HG03558 (cell line): ENCODE measurements around the gene ZNF710.
"Not testable (repeated sequence)": the region's sequence is repeated elsewhere in the genome, so short reads cannot be mapped to it uniquely, and the experiment has no call there.

Experiments
- ATAC-seq: cut with Tn5 transposase; IDR thresholded peaks from one replicate; pipeline ENCODE4 v1.9.1; 2021; ENCODE audit warnings: moderate number of reproducible peaks; ENCODE audit not compliant: unreplicated experiment; ENCODE audit errors: extremely low read depth

Gene ZNF710

GRCh38 chr15:90001062-90001682 lies at the start of gene ZNF710:
TSS of gene ZNF710 (plus strand) at chr15:90001324. CDS start at chr15:90067138, 65,814 bp downstream.
- no peak for ATAC-seq

GRCh38 chr15:89954541-89954940 lies 46.6 kb upstream of the ZNF710 start:
- ATAC-seq, result no peak

GRCh38 chr15:89955449-89955998 lies 45.6 kb upstream of the ZNF710 start:
- not testable (repeated sequence) for ATAC-seq

- ATAC-seq, result no peak
These were observed 42.9 kb upstream of the ZNF710 start for GRCh38 chr15:89958107-89958805.

GRCh38 chr15:89963301-89964231 lies 37.6 kb upstream of the ZNF710 start:
- no peak for ATAC-seq

- no peak for ATAC-seq
These were observed 36.7 kb upstream of the ZNF710 start for GRCh38 chr15:89964232-89964954.

- no peak for ATAC-seq
These were observed 33.2 kb upstream of the ZNF710 start for GRCh38 chr15:89967881-89968280.

- no peak for ATAC-seq
These were observed 29.5 kb upstream of the ZNF710 start for GRCh38 chr15:89971592-89971997.

GRCh38 chr15:89972085-89972484 lies 29.0 kb upstream of the ZNF710 start:
- no peak for ATAC-seq

GRCh38 chr15:89975482-89976245 lies 25.5 kb upstream of the ZNF710 start:
- no peak for ATAC-seq

- ATAC-seq, result no peak
These were observed 24.9 kb upstream of the ZNF710 start for GRCh38 chr15:89976246-89976600.

- not testable (repeated sequence) for ATAC-seq
These were observed 23.3 kb upstream of the ZNF710 start for GRCh38 chr15:89977836-89978235.

- ATAC-seq, result no peak
These were observed 22.2 kb upstream of the ZNF710 start for GRCh38 chr15:89978914-89979313.

- no peak for ATAC-seq
These were observed 20.2 kb upstream of the ZNF710 start for GRCh38 chr15:89980896-89981295.

- no peak for ATAC-seq
These were observed 18.6 kb upstream of the ZNF710 start for GRCh38 chr15:89982315-89983055.

- no peak for ATAC-seq
These were observed 17.1 kb upstream of the ZNF710 start for GRCh38 chr15:89984001-89984400.

GRCh38 chr15:89984421-89985010 lies 16.6 kb upstream of the ZNF710 start:
- ATAC-seq, result no peak

- ATAC-seq, result no peak
These were observed 16.0 kb upstream of the ZNF710 start for GRCh38 chr15:89985111-89985510.
